ENCODE data around the gene ATP11A. TPM values are rescaled to one million over a fixed set of nuclear protein-coding genes. Genes with fewer than 3 reads are reported as not detected.
"Not testable (repeated sequence)": the region's sequence is repeated elsewhere in the genome, so short reads cannot be mapped to it uniquely, and the experiment has no call there.

The ATP11A gene
- polyA plus RNA-seq, 2 donors = 4.2 to 6.7 TPM

DNA sequence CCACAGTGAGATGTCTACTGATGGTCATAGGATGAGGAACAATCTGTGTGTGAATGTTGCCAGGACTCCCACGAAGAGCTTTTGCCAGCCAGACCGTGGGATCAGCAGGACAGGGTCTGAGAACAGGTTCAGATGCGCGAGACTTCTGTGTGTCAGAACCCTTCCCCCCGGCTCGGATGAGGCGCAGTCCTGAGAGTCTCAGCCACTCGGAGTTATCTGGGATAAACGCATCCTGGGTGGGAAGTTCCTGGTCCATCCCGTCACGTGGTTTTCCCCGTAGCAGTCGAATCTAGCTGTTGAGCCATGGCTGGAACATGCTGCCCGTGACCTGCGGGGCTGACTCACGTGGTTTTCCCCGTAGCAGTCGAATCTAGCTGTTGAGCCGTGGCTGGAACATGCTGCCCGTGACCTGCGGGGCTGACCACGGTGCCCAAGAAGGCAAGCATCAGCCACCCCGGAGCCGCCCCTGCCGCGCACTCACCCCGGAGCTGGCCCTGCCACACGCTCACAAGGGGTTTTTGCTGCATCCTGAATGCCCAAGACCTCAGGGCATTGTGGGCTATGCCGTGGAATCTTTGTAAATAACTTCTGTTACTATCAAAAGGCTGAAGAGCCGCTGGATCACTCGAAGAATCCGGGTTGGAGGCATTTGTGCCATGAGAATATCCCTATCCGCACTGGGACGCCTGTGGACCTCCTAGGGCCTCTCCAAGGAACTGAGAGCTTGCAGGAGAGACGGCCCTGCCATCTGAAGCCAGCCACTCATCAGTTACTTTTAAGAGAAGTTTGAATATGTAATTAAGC is 148.4 kb downstream of the ATP11A start:
- Histone ChIP-seq H3K36me3 (ENCODE audit: control insufficient read depth in 2 of 2, insufficient read depth in 2 of 2, low read length in 1 of 2) (peaks cover 11 to 43% of the 10 kb centered on the region in 2 donors), H3K27me3 (ENCODE audit: control insufficient read depth in 1 of 2, insufficient read depth in 2 of 2, low read length in 2 of 2) (no peaks in the 10 kb centered on the region), H3K4me3 (ENCODE audit: low read depth in 1 of 2, low read length in 2 of 2) (no peak overlapping the region), H3K4me1 (ENCODE audit: control insufficient read depth in 2 of 2, insufficient read depth in 2 of 2, low read length in 1 of 2) (no peaks in the 10 kb centered on the region), H3K9me3 (ENCODE audit: control insufficient read depth in 2 of 2, insufficient read depth in 1 of 2, low read depth in 1 of 2, low read length in 1 of 2) (no peaks in the 10 kb centered on the region), H3K27ac (ENCODE audit: low read depth in 2 of 2, low read length in 1 of 2) (no peak overlapping the region)
- 93 to 94% methylated on average over 35 of the region's 35 CpGs for WGBS, 2 donors

DNA sequence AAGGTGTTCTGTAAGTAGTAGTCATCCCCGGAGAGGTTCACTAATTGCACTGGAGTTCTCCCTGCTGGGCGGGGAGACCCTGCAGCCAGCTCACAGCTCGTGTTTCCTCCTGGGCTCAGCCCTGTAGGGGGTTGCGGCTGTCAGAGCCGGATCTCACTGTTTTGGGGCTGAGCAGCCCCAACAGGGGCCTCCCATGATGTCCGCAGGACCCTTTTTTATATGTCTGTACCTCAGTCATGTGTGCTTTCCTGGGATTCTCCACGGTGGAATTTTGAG is 148.9 kb downstream of the ATP11A start:
- Histone ChIP-seq H3K36me3 (ENCODE audit: control insufficient read depth in 2 of 2, insufficient read depth in 2 of 2, low read length in 1 of 2) (peaks cover 6 to 44% of the 10 kb centered on the region in 2 donors), H3K27ac (ENCODE audit: low read depth in 2 of 2, low read length in 1 of 2) (no peak overlapping the region), H3K9me3 (ENCODE audit: control insufficient read depth in 2 of 2, insufficient read depth in 1 of 2, low read depth in 1 of 2, low read length in 1 of 2) (no peaks in the 10 kb centered on the region), H3K4me3 (ENCODE audit: low read depth in 1 of 2, low read length in 2 of 2) (no peak overlapping the region), H3K4me1 (ENCODE audit: control insufficient read depth in 2 of 2, insufficient read depth in 2 of 2, low read length in 1 of 2) (no peaks in the 10 kb centered on the region), H3K27me3 (ENCODE audit: control insufficient read depth in 1 of 2, insufficient read depth in 2 of 2, low read length in 2 of 2) (no peaks in the 10 kb centered on the region)
- WGBS, 2 donors = 90 to 91% methylated on average over 7 of the region's 7 CpGs

GRCh38 chr13:112839356-112840105 is 149.7 kb downstream of the ATP11A start:
- Histone ChIP-seq H3K27me3 (ENCODE audit: control insufficient read depth in 1 of 2, insufficient read depth in 2 of 2, low read length in 2 of 2) (no peaks in the 10 kb centered on the region), H3K4me3 (ENCODE audit: low read depth in 1 of 2, low read length in 2 of 2) (no peak overlapping the region), H3K4me1 (ENCODE audit: control insufficient read depth in 2 of 2, insufficient read depth in 2 of 2, low read length in 1 of 2) (no peaks in the 10 kb centered on the region), H3K36me3 (ENCODE audit: control insufficient read depth in 2 of 2, insufficient read depth in 2 of 2, low read length in 1 of 2) (peaks cover 5 to 42% of the 10 kb centered on the region in 2 donors), H3K27ac (ENCODE audit: low read depth in 2 of 2, low read length in 1 of 2) (no peak overlapping the region), H3K9me3 (ENCODE audit: control insufficient read depth in 2 of 2, insufficient read depth in 1 of 2, low read depth in 1 of 2, low read length in 1 of 2) (no peaks in the 10 kb centered on the region)
- WGBS, 2 donors = 91% methylated on average over 12 of the region's 12 CpGs

DNA sequence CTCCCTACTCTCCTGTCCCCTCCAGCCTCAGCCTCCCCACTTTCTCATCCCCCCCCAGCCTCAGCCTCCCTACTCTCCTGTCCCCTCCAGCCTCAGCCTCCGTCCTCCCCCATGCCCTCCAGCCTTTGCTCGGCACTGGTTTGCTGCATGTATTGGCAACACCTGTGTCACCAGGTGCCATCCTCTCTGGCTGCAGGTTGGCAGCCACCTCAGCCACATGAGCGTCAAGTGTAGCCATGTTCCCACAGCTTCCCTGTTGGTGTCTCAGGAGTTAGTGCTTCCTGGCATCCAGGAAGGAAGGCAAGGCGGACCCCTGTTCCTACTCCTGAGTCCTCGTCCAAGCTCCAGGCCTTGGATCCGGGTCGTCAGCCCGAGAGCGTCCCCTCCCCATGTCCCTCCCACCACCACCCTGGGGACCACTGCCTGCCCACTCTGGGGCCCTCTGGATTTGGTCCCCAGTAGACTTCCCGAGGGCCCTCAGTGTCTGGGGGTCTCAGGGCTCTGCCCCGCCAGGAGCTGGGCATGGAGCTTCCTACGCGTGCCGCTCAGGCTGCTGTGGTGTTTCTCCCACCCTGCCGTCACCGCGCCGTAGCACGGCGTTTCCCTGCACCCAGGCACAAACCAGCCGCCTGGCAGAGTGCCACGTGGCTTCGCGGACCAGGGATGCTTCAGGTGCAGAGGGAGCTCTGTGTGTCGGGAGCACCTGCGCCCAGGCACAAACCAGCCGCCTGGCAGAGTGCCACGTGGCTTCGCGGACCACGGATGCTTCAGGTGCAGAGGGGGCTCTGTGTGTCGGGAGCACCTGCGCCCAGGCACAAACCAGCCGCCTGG is 150.8 kb downstream of the ATP11A start:
- peaks cover 0 to 35% of the 10 kb centered on the region in 2 donors for H3K36me3 ChIP-seq (ENCODE audit: control insufficient read depth in 2 of 2, insufficient read depth in 2 of 2, low read length in 1 of 2)

DNA sequence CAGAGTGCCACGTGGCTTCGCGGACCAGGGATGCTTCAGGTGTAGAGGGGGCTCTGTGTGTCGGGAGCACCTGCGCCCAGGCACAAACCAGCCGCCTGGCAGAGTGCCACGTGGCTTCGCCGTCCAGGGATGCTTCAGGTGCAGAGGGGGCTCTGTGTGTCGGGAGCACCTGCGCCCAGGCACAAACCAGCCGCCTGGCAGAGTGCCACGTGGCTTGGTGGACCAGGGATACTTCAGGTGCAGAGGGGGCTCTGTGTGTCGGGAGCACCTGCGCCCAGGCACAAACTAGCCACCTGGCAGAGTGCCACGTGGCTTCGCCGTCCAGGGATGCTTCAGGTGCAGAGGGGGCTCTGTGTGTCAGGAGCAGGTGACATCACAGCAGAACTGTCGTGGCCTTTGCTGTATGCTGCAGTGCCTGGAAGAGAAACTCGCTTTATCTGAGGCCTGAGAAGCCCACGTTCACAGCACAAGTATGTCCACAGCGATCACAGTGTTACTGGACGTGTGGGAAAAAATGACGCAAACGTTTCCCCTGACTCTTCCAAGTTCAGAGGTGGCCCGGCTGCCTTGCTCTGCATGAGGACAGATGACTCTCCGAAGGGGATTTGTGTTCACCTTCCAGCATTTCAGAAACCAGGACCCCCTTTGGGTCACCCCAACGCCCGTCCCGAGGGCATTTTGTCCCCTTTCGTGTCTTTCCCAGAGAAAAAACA is 151.6 kb downstream of the ATP11A start:
- H3K27me3 ChIP-seq (ENCODE audit: control insufficient read depth in 1 of 2, insufficient read depth in 2 of 2, low read length in 2 of 2); H3K4me1 ChIP-seq (ENCODE audit: control insufficient read depth in 2 of 2, insufficient read depth in 2 of 2, low read length in 1 of 2); H3K4me3 ChIP-seq (ENCODE audit: low read depth in 1 of 2, low read length in 2 of 2); H3K9me3 ChIP-seq (ENCODE audit: control insufficient read depth in 2 of 2, insufficient read depth in 1 of 2, low read depth in 1 of 2, low read length in 1 of 2); H3K27ac ChIP-seq (ENCODE audit: low read depth in 2 of 2, low read length in 1 of 2): not testable (repeated sequence)
- 92 to 94% methylated on average over 31 of the region's 31 CpGs for WGBS, 2 donors
- peaks cover 0 to 35% of the 10 kb centered on the region in 2 donors for H3K36me3 ChIP-seq (ENCODE audit: control insufficient read depth in 2 of 2, insufficient read depth in 2 of 2, low read length in 1 of 2)

More for the DNA sequence above, 150.8 kb downstream of the ATP11A start:
- Histone ChIP-seq H3K9me3 (ENCODE audit: control insufficient read depth in 2 of 2, insufficient read depth in 1 of 2, low read depth in 1 of 2, low read length in 1 of 2) (peaks cover 0 to 3% of the 10 kb centered on the region in 2 donors), H3K27ac (ENCODE audit: low read depth in 2 of 2, low read length in 1 of 2) (no peak overlapping the region), H3K27me3 (ENCODE audit: control insufficient read depth in 1 of 2, insufficient read depth in 2 of 2, low read length in 2 of 2) (no peaks in the 10 kb centered on the region), H3K4me3 (ENCODE audit: low read depth in 1 of 2, low read length in 2 of 2) (no peak overlapping the region), H3K4me1 (ENCODE audit: control insufficient read depth in 2 of 2, insufficient read depth in 2 of 2, low read length in 1 of 2) (no peaks in the 10 kb centered on the region)
- WGBS, 2 donors = 97% methylated on average over 34 of the region's 34 CpGs

- Histone ChIP-seq H3K4me3 (ENCODE audit: low read depth in 1 of 2, low read length in 2 of 2) (no peak overlapping the region), H3K4me1 (ENCODE audit: control insufficient read depth in 2 of 2, insufficient read depth in 2 of 2, low read length in 1 of 2) (no peaks in the 10 kb centered on the region), H3K36me3 (ENCODE audit: control insufficient read depth in 2 of 2, insufficient read depth in 2 of 2, low read length in 1 of 2) (peaks cover 0 to 31% of the 10 kb centered on the region in 2 donors), H3K27me3 (ENCODE audit: control insufficient read depth in 1 of 2, insufficient read depth in 2 of 2, low read length in 2 of 2) (no peaks in the 10 kb centered on the region), H3K27ac (ENCODE audit: low read depth in 2 of 2, low read length in 1 of 2) (no peak overlapping the region), H3K9me3 (ENCODE audit: control insufficient read depth in 2 of 2, insufficient read depth in 1 of 2, low read depth in 1 of 2, low read length in 1 of 2) (peaks cover 0 to 3% of the 10 kb centered on the region in 2 donors)
- 71 to 78% methylated on average over 14 of the region's 14 CpGs for WGBS, 2 donors
Measured at GRCh38 chr13:112842343-112842856, 152.6 kb downstream of the ATP11A start.

DNA sequence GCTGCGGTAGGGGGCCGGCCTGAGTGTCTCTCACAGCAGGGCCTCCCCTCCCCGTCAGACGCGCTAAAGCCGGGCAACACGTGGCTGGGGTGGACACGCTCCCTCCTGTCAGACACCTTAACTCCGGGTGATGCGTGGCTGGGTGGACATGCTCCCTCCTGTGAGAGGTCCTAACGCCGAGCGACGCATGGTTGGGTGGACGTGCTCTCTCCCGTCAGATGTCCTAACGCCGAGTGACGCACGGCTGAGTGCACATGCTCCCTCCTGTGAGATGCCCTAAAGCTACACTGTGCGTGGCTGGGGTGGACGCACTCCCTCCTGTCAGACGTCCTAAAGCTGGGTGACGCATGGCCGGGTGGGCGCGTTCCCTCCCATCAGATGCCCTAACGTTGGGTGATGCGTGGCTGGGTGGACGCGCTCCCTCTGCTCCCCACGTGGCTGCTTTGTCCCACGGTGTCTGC is 153.1 kb downstream of the ATP11A start:
- WGBS, 2 donors = 95 to 97% methylated on average over 33 of the region's 33 CpGs
- H3K9me3 ChIP-seq (ENCODE audit: control insufficient read depth in 2 of 2, insufficient read depth in 1 of 2, low read depth in 1 of 2, low read length in 1 of 2) = peaks cover 0 to 5% of the 10 kb centered on the region in 2 donors
- H3K27ac ChIP-seq (ENCODE audit: low read depth in 2 of 2, low read length in 1 of 2) = no peak overlapping the region
- no peaks in the 10 kb centered on the region for H3K27me3 ChIP-seq (ENCODE audit: control insufficient read depth in 1 of 2, insufficient read depth in 2 of 2, low read length in 2 of 2)
- peaks cover 0 to 26% of the 10 kb centered on the region in 2 donors for H3K36me3 ChIP-seq (ENCODE audit: control insufficient read depth in 2 of 2, insufficient read depth in 2 of 2, low read length in 1 of 2)
- H3K4me3 ChIP-seq (ENCODE audit: low read depth in 1 of 2, low read length in 2 of 2) = no peak overlapping the region
- no peaks in the 10 kb centered on the region for H3K4me1 ChIP-seq (ENCODE audit: control insufficient read depth in 2 of 2, insufficient read depth in 2 of 2, low read length in 1 of 2)

DNA sequence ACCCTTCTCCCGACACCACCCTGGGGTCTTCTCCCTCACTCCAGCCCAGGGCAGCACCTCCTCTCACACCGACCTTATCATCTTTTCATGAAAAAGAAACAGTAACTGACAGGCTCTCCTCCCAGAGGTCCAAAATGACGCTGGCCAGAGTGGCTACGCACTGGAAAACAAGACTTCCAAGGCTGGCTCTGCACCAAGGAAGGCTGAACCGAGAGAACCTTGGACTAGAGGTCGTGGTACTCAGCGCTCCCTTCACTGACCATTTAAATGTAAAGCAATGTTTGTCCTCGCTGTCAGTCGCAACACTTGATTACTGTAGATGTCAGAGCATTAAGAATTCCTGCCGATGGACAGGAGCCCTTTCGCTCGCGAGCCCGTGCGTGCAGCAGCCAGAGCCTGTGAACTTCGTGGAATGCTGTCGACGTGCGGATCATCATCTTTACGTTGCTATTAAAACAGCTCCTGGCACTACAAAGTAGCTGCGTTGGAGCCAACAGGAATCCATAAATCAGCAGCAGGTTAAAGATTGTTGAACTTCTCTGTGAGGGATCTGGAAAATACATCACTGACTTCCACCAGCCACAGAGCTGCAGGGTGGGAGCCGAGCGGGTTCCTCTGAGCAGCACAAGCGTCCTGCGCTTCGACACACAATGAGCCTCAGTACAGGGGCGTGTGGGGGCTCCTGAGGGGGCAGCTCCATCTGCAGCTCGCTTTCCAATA is 153.7 kb downstream of the ATP11A start:
- Histone ChIP-seq H3K36me3 (ENCODE audit: control insufficient read depth in 2 of 2, insufficient read depth in 2 of 2, low read length in 1 of 2) (peaks cover 0 to 26% of the 10 kb centered on the region in 2 donors), H3K4me1 (ENCODE audit: control insufficient read depth in 2 of 2, insufficient read depth in 2 of 2, low read length in 1 of 2) (no peaks in the 10 kb centered on the region), H3K27ac (ENCODE audit: low read depth in 2 of 2, low read length in 1 of 2) (no peak overlapping the region), H3K27me3 (ENCODE audit: control insufficient read depth in 1 of 2, insufficient read depth in 2 of 2, low read length in 2 of 2) (no peaks in the 10 kb centered on the region), H3K4me3 (ENCODE audit: low read depth in 1 of 2, low read length in 2 of 2) (no peak overlapping the region), H3K9me3 (ENCODE audit: control insufficient read depth in 2 of 2, insufficient read depth in 1 of 2, low read depth in 1 of 2, low read length in 1 of 2) (peaks cover 0 to 6% of the 10 kb centered on the region in 2 donors)
- WGBS, 2 donors = 88 to 92% methylated on average over 28 of the region's 28 CpGs
